GM23338 (cell line): ENCODE data around the gene GOSR1.

ENCODE experiments used
- EZH2 ChIP-seq: fragments of 200-600 bp; sonication (generic); IDR thresholded peaks from one replicate; pipeline ENCODE4 v1.8.0; 2017; ENCODE audit warnings: antibody characterized with exemption, mild to moderate bottlenecking, low read depth; ENCODE audit not compliant: unreplicated experiment
- EZH2phosphoT487 ChIP-seq: fragments of 200-600 bp; sonication (generic); IDR thresholded peaks from one replicate; pipeline ENCODE4 v1.8.1; 2018; ENCODE audit warnings: antibody characterized with exemption; ENCODE audit not compliant: unreplicated experiment
- POLR2AphosphoS5 ChIP-seq: IDR thresholded peaks from 2 replicates; pipeline ENCODE4 v1.6.1; 2016; ENCODE audit warnings: antibody characterized with exemption, low read depth
- REST ChIP-seq: IDR thresholded peaks from one replicate; pipeline ENCODE4 v1.6.1; 2018; ENCODE audit warnings: antibody characterized with exemption; ENCODE audit not compliant: unreplicated experiment
- ZNF331 ChIP-seq: fragments of 250-450 bp; sonication (Bioruptor Pico); IDR thresholded peaks from 2 replicates; pipeline ENCODE4 v1.5.0; 2020; ENCODE audit warnings: low read depth, mild to moderate bottlenecking, moderate library complexity
- TF ChIP-seq, protein P1 (sequence below), 2 experiments: fragments of 200-600 bp in 1 of 2; sonication (generic) in 1 of 2; conservative IDR thresholded peaks; 2 replicates each; pipeline versions ENCODE4 v1.5.1 to v1.6.1; 2016 to 2017; ENCODE audit warnings: antibody characterized with exemption in 2 of 2, low read depth in 2 of 2, mild to moderate bottlenecking in 2 of 2, moderate library complexity in 1 of 2
- TF ChIP-seq, protein P2 (sequence below): IDR thresholded peaks from 2 replicates; pipeline ENCODE4 v1.6.1; 2016; ENCODE audit warnings: antibody characterized with exemption

DNA sequence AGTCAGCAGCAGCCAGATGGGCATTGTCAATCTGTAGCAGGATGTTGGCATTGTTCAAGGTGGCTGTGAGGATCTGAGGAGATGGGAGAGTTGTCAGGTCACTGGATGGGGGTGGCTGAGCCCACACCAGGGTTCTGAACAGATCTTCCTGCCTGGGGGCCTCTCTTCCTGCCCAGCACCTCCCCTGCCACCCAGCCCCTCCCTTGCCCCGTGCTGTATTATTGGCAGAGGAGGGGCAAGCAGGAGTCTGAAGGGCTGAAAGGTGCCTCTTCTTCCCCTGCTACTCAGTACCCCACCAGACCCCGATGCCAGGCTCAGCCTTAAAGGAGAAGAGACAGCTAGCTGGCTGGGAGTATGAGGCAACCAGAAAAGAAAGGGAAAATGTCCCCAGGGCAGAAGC, 93.0 kb downstream of the GOSR1 start:
- TF ChIP-seq POLR2AphosphoS5 = no peak
- TF ChIP-seq, protein P1, sequence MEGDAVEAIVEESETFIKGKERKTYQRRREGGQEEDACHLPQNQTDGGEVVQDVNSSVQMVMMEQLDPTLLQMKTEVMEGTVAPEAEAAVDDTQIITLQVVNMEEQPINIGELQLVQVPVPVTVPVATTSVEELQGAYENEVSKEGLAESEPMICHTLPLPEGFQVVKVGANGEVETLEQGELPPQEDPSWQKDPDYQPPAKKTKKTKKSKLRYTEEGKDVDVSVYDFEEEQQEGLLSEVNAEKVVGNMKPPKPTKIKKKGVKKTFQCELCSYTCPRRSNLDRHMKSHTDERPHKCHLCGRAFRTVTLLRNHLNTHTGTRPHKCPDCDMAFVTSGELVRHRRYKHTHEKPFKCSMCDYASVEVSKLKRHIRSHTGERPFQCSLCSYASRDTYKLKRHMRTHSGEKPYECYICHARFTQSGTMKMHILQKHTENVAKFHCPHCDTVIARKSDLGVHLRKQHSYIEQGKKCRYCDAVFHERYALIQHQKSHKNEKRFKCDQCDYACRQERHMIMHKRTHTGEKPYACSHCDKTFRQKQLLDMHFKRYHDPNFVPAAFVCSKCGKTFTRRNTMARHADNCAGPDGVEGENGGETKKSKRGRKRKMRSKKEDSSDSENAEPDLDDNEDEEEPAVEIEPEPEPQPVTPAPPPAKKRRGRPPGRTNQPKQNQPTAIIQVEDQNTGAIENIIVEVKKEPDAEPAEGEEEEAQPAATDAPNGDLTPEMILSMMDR (conservative IDR thresholded peaks at IDR 0.05; ENCODE audit: low read depth in 2 of 2) = no peak
- TF ChIP-seq ZNF331 (CRISPR knock-in tag) = no peak
- no peak for TF ChIP-seq EZH2phosphoT487
- TF ChIP-seq, protein P2, sequence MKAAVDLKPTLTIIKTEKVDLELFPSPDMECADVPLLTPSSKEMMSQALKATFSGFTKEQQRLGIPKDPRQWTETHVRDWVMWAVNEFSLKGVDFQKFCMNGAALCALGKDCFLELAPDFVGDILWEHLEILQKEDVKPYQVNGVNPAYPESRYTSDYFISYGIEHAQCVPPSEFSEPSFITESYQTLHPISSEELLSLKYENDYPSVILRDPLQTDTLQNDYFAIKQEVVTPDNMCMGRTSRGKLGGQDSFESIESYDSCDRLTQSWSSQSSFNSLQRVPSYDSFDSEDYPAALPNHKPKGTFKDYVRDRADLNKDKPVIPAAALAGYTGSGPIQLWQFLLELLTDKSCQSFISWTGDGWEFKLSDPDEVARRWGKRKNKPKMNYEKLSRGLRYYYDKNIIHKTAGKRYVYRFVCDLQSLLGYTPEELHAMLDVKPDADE = no peak
- TF ChIP-seq EZH2 = no peak
- no peak for TF ChIP-seq REST
